ENCODE data around the gene NUMBL. TPM values are rescaled to one million over a fixed set of nuclear protein-coding genes. Genes with fewer than 3 reads are reported as not detected.

Gene NUMBL
- total RNA-seq, 1 donor from 2014 or later = 9.0 TPM

DNA sequence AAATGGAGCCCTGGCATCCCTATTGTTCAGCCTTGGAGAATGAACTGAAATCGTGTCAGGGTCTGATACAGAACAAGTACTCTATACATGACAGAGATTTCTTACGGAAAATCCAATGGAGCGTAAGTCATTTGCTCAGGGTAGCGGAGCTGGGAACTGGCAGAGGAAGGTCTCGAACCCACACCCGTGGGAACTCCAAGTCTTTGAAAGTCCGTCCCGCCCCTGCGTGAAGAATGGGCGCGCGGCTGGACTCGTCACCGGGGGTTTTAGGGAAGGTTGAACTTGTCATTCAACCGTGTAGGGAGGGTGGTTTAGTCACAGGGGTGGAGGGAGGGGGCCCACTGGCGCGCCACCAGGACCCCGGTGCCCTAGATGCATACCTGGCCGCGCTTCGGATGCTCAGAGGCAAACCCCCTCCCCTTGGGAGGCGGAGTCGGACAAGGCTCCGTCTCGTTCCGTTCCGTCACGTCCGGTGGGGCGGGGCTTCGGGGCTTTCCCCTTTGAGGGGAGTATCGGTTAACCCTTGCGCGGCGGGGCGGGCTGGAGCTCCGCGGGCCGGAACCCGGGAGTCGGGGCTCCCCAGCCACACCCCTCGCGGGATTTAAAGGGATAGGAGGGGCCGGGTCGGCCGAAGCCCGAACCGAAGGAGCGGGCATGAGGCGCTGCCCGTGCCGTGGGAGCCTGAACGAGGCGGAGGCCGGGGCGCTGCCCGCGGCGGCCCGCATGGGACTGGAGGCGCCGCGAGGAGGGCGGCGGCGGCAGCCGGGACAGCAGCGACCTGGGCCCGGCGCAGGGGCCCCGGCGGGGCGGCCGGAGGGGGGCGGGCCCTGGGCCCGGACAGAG lies 26.3 kb upstream of the NUMBL start, which contains the start of the genes COQ8B and ITPKC:
Gene COQ8B (minus strand): TSS at position 405 of the 843 bp plus-strand sequence. CDS start 2,254 bp downstream, outside the sequence.
Gene ITPKC (plus strand): TSS at position 631 of the 843 bp plus-strand sequence. CDS start 24 bp downstream, at position 655.
- intact Hi-C loops (cut with micrococcal nuclease) = loop anchor here (1.0 to 10.0 kb wide), 6 partner anchors 62 to 678 kb away; partner anchors contain the start of genes BCKDHA, C19orf47, EXOSC5 and PLD3

DNA sequence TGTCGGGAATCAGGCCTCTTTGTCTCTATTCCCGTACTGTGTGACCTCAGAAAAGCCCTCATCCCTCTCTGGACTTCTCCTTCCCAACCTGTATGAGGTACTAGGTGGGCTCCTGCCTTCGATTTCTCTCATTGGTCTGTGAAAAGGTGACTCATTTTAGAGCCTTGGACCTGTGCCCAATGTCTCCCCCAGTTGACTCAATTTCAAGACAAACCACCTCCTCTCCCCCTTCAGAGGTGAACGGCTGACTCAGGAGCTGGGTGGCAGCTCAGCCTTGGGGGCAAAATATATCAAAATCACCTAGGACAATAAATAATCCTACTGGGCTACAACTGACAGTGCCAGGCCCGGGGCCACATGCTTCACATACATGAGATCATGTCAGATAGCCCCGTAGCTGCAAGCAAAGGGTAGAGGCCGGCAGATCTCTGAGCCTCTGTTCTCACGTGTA lies 25.6 kb upstream of the NUMBL start:
- intact Hi-C loops (cut with micrococcal nuclease) = loop anchor here (1.0 to 10.0 kb wide), 6 partner anchors 62 to 679 kb away; partner anchors contain the start of genes BCKDHA, C19orf47, EXOSC5 and PLD3

DNA sequence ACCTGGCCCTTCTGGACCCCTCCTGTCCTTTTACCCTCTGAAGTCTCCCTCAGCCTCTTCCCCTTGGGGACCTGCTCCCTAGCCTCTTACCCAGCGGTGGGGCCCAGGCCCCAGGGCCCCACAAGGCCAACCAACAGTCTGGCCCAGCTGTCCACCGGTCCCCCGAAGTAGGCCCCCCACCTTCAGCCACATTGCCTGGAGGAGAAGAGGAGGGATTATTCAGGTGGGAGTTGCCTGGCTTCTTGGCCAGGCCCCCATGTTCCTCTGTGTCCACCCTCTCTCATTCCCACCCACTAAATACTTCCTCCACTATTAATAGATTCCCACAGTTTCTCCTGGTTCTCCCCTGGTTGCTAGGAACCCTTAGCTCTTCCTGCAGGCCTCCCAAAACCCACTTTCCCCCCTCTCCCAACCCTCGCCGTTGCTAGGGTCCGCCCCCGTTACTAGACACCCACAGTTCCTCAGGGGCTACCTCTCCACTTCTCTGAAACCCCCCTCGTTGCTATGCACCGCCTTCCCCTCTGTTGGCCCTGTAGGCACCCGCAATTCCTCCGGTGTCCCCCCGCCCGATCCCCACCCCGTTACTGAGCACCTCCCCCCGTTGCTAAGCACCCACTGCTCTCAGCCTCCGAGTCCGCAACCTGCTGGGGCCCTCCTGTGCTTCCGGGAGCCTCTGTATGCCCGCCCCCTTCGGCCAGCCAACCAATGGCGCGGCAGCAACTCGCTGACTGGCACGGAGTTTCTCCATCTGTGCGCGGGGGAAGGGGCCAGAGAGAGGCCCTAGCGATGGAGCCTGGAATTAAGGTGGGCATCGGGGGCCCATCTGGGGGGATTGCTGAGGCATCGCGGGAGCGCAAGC lies 24.2 kb upstream of the NUMBL start:
- intact Hi-C loops (cut with micrococcal nuclease) = loop anchor here (1.0 to 10.0 kb wide), 8 partner anchors 24 to 680 kb away; partner anchors contain the start of genes ACTMAP, BCKDHA, C19orf47 and EXOSC5

DNA sequence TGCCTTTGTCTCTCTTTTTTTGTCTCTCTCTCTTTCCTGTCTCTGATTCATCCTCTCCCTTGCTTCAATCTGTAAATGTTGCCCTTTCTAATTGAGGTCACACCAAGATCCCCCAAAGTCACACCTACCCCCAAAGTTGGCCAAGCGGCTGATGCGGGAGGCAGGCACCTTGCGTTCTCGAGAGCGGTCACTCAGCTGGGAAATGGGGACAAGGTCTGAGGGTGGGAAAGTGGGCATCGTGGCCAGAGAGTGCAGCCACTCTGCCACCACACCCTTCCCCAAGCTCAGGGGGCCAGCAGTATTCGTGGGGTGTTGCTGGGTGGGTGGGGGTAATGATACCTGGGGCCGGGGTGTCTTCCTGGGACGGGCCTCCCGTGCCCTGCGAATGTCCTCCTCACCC lies 23.5 kb upstream of the NUMBL start:
- intact Hi-C loops (cut with micrococcal nuclease) = loop anchor here (10.0 kb wide), 1 partner anchor 681 kb away; the partner anchor contains the start of genes BCKDHA and EXOSC5

DNA sequence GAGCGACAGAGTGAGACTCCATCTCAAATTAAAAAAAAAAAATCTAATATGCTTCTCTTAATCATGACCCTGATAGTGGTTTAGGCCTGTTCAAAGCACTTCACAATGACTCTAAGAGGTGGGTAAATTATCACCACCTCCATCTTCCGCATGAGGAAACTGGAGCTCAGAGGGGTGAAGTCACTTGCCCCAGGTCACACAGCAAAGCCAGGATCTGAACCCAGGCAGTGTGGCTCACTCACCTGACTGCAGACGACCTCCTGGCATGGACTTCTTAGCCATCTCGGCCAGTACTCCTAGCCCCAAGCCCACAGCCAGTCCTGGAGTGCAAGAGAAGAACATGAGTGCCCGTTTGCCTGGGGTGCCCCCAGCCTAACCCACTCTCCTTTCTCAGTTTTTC lies 19.4 kb upstream of the NUMBL start:
- intact Hi-C loops (cut with micrococcal nuclease) = loop anchor here (10.0 kb wide), 1 partner anchor 685 kb away; the partner anchor contains the start of genes BCKDHA and EXOSC5

DNA sequence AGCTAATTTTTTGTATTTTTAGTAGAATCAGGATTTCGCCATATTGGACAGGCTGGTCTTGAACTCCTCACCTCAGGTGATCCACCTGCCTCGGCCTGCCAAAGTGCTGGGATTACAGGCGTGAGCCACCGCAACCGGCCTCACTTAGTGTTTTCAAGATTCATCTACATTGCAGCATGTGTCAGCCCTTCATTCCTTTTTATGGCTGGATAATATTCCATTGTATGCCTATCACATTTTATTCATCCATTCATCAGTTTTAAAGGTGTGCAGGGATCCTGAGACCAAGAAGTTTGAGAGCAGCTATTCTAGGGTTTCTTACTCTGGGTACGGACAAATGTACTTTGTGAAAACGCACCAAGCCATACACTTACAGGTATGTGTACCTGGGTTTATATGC lies 17.2 kb upstream of the NUMBL start:
- intact Hi-C loops (cut with micrococcal nuclease) = no loop called here

DNA sequence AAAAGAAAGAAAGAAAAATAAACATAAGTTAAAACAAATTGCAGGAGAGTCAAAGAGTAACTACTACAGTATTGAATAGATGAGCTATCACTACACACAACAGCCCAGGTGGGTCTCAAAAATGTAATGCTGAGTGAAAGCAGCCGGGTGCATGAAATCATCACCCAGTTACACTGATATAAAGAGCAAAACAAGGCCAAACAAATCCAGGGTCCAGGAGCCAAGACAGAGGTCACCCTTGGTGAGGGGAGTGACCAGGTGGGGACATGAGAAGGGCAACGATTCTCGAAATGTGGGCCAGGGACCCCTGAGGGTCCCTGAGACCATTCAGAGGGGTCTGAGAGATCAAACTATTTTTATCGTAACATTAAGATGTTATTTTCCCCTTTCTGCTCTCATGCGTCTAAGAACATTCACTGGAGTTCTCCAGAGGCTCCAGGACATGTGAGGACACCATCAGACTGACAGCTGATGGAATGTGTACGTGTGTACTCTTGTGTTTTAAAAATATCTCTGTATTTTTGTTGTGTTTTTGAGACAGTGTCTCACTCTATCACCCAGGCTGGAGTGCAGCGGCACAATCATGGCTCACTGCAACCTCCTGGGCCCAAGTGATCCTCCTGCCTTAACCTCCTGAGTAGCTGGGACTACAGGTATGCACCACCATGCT lies 15.6 kb upstream of the NUMBL start:
- intact Hi-C loops (cut with micrococcal nuclease) = no loop called here

DNA sequence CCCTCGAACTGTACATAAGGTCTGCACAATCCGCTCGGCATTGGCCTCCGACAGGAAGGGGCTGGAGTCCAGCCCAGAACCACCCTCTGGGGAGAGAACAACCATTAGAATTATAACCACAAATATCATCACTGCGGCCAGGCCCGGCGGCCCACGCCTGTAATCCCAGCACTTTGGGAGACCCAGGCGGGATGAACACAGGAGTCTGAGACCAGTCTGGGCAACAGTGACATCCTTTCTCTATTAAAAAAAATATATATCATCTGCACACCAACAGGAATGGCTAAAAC lies 14.9 kb upstream of the NUMBL start:
- intact Hi-C loops (cut with micrococcal nuclease) = no loop called here

DNA sequence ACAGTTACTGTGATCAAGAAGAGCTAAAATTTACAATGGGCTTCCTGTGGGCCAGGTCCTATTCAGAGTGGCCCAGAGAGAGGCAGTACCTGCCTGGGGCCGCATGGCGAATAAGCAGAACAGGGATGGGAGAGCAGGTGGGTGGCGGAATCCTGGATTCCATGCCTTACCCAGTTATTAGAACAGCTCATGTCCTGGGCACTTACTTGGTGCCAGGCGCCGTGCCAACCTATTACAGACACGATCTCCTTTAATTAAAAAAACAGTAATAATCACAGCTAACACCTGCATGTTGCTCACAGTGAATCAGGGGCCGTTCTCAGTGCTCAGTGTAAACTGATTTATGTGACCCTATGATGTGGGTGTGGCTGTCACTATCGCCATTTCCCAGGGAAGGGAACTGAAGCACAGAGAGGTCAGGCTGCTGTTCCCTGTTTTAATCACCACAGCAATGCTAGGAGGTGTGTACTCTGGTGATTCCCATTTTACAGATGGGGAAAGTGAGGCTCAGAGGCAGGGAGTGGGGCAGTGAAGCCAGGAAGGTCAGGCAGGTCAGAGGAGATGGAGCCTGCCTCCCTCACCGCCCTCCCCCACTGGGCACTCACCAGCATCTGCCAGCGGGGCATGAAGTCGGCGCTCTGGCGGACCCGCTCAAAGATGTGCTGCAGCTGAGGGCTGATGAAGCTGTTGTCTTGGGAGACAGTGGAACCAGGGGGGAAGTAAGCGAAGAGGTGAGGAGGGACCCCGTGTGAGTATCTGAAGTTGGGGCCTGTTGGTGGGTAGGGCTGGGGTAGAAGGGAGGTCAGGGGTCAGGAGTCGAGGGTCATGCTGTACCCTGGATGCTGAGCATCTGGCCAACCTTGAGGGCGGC lies 14.3 kb upstream of the NUMBL start:
- intact Hi-C loops (cut with micrococcal nuclease) = no loop called here

DNA sequence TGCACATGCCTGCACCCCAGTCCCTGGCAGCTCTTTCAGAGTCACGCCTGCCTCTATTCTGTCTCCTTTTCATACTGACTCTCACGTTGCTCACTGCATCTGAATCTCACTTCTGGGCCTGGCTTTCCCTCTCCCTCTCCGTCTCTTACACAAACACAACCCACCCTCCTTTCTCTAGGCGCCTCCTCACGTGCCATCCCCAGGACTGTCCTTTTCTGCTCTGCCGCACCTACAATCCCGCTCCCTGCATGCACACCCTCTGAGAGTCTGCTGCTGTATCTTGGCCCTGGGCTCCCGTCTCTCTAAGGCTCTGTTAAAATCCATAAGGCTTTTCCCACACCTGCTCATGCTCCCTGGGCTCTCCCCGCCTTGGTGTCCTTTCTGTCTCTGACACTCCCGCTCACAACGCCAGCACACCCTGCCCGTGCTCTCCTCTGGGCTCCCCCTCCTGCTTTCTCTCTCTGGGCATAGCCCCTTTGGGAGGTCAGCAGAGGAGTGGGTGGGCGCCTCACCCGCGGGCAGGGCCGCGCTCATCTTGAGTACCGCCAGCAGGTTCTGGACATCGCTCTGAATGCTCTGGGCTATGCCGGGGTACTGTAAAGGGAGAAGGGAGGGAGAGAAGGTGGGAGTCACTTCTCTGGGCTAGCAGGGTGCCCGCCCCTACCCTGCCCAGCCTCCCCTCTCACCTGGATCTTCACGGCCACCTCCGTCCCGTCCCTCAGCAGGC lies 12.7 kb upstream of the NUMBL start:
- intact Hi-C loops (cut with micrococcal nuclease) = no loop called here

DNA sequence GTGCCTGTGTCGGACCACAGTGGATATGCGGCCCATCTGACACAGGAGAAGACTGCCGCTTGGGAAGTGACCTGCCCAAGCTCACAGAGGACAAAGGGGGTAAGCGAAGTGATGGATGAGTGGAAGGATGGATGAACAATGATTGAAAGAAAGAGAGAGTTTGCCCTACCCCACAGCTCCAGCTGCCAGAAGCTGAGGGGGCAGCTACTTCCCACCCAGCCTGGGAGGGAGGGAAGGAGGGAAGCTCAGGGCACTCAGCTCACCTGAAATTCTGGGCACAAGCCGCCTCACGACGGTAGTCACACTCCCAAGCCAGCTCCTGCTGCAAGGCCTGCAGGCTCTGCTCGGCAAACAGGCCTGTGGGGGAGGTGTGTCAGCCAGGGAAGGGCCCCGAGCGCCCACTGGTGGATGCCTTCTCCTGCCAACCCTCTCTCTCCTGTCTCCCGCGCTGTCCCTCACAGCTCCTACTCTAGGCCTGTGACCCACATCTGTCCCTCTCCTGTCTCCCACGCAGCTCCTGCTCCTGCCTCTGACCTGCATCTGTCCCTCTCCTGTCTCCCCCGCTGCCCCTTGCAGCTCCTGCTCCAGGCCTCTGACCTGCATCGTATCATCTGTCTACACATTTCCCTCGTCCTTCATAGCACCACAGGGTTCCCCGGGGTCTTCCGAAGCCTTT lies 12.0 kb upstream of the NUMBL start:
- intact Hi-C loops (cut with micrococcal nuclease) = no loop called here

DNA sequence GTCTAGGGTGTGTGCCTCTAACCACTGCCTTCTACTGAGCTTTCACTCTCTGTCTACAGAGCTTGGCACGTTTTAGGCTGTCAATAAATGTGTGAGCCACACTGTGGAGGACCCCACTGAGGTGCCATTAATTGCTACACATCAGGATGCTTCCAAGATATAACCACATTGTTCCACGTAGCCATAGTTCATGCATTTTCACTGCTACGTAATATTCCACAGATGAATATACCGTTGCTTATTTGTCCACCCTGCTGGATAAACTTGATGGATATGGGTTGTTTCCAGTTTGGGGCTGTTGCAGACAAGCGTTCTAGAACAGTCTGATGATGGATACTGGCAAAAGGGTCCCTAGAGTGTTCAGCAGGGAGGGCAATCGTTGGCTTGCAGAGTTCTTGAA lies 11.3 kb upstream of the NUMBL start:
- intact Hi-C loops (cut with micrococcal nuclease) = no loop called here

DNA sequence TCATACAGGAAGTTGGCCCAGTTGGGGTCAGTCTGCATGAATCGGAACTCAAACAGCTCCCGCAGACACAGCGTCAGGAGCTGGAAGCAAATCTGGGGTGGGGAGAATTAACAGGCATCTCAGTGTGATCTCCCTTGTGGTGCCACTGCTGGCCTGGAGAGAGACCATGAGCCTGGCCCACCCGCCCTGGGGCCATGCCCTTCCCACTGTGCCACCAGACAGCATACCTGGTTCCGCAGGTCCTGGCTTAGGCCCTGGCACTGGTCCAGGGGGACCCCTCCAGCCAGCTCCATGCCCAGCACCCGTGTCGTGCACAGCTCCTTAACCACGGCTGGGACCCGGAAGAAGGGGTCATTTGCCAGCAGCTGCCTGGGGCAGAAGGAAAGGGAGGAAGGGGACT lies 9.6 kb upstream of the NUMBL start:
- intact Hi-C loops (cut with micrococcal nuclease) = no loop called here

DNA sequence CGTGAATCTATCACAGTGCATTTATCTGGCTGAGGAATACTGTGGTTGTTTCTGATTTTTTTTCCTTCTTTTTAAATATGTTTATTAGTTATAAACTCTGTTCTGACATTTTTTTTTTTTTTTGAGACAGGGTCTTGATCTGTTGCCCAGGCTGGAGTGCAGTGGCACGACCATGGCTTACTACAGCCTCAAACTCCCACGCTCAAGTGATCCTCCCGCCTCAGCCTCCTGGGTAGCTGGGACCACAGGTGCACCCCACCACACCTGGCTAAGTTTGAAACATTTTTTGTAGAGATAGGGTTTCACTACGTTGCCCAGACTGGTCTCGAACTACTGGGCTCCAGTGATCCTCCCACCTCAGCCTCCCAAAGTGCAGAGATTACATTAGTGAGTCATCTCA lies 6.6 kb upstream of the NUMBL start:
- intact Hi-C loops (cut with micrococcal nuclease) = no loop called here

DNA sequence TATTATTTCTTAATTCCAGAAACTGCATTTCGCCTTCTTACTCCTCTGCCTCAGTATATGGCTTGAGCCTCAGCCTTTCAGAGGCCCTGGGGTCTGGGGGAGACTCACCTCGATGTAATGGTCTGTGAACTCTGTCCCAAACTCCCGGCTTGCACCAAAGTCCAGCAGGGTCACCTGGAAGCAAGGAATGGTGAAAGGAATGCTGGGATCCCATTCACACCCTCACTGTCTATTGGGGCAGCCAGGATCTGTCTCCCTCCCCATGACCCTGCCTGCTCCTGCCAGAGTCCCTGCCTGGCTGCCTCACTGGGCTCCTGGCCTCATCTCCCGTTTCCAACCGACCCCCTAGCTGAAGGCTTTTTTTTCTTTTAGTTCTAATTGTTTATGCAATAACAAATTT lies 5.4 kb upstream of the NUMBL start:
- intact Hi-C loops (cut with micrococcal nuclease) = no loop called here

DNA sequence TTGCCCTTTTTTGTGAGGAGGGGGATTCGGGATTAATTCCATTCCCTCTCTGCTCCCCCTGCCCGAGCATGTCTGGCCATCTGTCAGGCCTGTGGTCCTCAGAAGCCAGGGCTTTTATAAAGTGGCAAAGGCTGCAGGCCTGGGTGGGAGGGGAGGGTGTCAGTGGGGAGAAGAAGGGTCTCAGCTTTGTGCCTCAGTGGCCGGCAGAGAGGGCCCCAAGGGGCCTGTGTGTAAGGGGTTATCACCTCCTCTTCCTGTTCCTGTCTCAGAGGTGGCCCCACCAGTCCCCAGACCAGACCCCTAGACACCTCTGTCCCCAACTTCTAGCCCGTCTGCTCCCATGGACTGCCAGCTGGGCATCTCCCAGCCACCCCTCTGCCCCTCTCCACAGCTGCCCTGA lies 3.4 kb upstream of the NUMBL start:
- intact Hi-C loops (cut with micrococcal nuclease) = no loop called here

DNA sequence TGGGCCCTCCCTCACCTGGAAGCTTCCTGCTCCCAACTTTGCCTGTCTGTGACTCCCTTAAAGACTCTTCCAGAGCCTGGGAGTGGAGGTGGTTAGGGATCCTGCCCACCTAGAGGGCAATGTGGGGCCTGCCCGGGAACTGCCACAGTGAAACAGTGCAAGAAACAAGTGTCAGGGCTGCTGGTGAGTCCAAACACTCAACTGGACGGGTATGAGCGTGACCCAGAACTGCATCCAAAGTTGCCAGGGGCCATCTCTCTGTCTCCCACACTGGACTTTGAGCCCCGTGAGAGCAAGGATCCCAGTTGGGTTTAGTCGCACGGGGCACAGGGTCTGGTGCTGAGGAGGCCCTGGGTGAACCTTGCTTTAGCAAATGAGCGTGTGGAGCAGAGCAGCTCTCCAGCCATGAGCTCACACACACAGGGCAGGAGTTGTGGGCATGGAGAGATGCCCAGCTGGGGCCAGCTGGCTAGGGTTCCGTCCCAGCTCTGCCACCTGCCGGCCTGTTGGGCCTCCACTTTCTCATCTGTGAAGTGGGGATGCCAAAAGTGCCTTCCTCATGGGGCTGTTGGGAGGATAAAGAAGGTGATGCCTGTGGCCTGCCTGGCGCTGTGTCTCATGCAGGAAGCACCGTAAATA lies 2.8 kb upstream of the NUMBL start:
- intact Hi-C loops (cut with micrococcal nuclease) = no loop called here

DNA sequence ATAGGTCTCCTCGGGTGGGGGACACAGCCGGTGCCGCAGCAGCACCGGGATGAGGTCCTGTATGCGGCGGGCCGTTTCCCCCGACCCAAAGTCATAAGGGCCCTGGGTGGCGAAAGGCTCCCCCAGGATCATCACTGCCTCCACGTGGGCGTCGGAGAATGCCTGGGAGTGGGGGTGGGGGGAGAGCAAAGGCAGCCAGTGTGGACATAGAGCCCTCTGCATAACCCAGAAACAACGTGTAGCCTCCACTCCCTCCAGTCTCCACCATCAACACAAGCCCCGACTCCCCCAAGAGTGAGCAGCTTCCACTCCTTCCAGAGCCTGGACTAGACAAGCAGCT lies 1.7 kb upstream of the NUMBL start:
- intact Hi-C loops (cut with micrococcal nuclease) = no loop called here
